ENCODE data around the gene NOB1.

DNA sequence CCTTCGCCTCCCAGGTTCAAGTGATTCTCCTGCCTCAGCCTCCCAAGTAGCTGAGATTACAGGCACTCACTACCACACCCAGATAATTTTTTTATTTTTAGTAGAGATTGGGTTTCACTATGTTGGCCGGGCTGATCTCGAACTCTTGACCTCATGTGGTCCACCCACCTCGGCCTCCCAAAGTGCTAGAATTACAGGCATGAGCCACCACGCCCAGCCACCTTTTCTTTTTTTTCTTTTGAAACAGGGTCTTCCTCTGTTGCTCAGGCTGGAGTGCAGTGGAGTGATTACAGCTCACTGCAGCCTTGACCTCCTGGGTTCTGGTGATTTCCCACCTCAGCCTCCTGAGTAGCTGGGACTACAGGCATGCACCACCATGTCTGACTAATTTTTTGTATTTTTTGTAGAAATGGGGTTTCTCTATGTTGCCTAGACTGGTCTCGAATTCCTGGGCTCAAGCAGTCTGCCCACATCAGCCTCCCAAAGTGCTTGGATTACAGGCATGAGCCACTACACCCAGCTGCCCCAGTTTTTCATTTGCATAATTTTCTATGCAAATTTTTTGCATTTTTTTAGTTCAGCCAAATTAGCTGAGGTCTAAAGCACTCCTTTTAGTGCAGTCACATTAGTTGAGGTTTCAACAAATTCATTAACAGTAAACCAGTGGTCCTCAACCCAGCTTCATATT lies 18.7 kb upstream of the NOB1 start:
- TF ChIP-seq CTCF (IDR thresholded peaks at IDR 0.05) (no peak), SIN3A (IDR thresholded peaks at IDR 0.05; ENCODE audit: borderline replicate concordance, insufficient read depth, low read depth, low read length) (no peak), POLR2AphosphoS5 (IDR thresholded peaks at IDR 0.05; ENCODE audit: low read depth, low read length) (no peak), REST (IDR thresholded peaks at IDR 0.05; ENCODE audit: insufficient read depth in 1 of 2, low read depth in 2 of 2, low read length in 1 of 2) (no peak), TCF7L2 (IDR thresholded peaks at IDR 0.05; ENCODE audit: low read depth, low read length) (no peak)

Data from Panc1 (cell line).